CD14-positive monocyte (primary cell): Measurements from ENCODE around the gene SLC40A1. TPM values are rescaled to one million over a fixed set of nuclear protein-coding genes. Genes with fewer than 3 reads are reported as not detected.

ENCODE experiments used
- DNase-seq, 3 donors: peaks; one replicate each; pipeline ENCODE4 v3.0.0-alpha.2; 2011 to 2022
- H2AFZ ChIP-seq: 2 replicates; pipeline ENCODE4 v1.6.0; 2012; ENCODE audit warnings: mild to moderate bottlenecking, low read depth, low read length, inconsistent platforms; ENCODE audit not compliant: insufficient read depth, poor library complexity, severe bottlenecking
- H3K27ac ChIP-seq, 2 donors: 1 replicate in 1 of 2; 2 replicates in 1 of 2; pipeline ENCODE4 v1.5.1; 2012 to 2013; ENCODE audit warnings: low read length in 2 of 2, control low read depth in 1 of 2, inconsistent platforms in 1 of 2, low read depth in 1 of 2, mild to moderate bottlenecking in 1 of 2
- H3K27me3 ChIP-seq, 2 donors: one replicate each; pipeline versions ENCODE4 v1.6.0 to v1.6.1; 2011 to 2013; ENCODE audit warnings: low read length in 2 of 2; ENCODE audit not compliant: control insufficient read depth in 2 of 2, insufficient read depth in 2 of 2
- H3K36me3 ChIP-seq, 2 donors: replicated peaks in 1 of 2; 1 replicate in 1 of 2; 2 replicates in 1 of 2; pipeline versions ENCODE4 v1.5.1 to v1.6.1; 2012 to 2013; ENCODE audit warnings: low read length in 2 of 2, control low read depth in 1 of 2, inconsistent platforms in 1 of 2, mild to moderate bottlenecking in 1 of 2; ENCODE audit not compliant: insufficient read depth in 2 of 2, control insufficient read depth in 1 of 2
- H3K4me1 ChIP-seq, 2 donors: 1 replicate in 1 of 2; 2 replicates in 1 of 2; pipeline versions ENCODE4 v1.5.1 to v1.6.1; 2012 to 2013; ENCODE audit warnings: low read length in 2 of 2, control low read depth in 1 of 2, inconsistent platforms in 1 of 2, mild to moderate bottlenecking in 1 of 2, moderate library complexity in 1 of 2; ENCODE audit not compliant: insufficient read depth in 2 of 2, control insufficient read depth in 1 of 2
- H3K4me2 ChIP-seq: replicated peaks from 2 replicates; pipeline ENCODE3; 2012; ENCODE audit warnings: low read length, moderate library complexity, mild to moderate bottlenecking; ENCODE audit not compliant: poor library complexity, severe bottlenecking; ENCODE audit errors: extremely low read depth
- H3K4me3 ChIP-seq, 3 experiments: fragments of 200-600 bp in 1 of 3; sonication (generic) in 1 of 3; replicated peaks in 1 of 3; 1 replicate in 2 of 3; 2 replicates in 1 of 3; pipeline ENCODE4 v1.5.1; 2011 to 2013; ENCODE audit warnings: low read length in 3 of 3, mild to moderate bottlenecking in 3 of 3, control low read depth in 2 of 3, low read depth in 2 of 3, inconsistent platforms in 1 of 3, moderate library complexity in 1 of 3
- H3K79me2 ChIP-seq: 2 replicates; pipeline ENCODE4 v1.6.0; 2012; ENCODE audit warnings: mild to moderate bottlenecking, control low read depth, inconsistent platforms, low read length, moderate library complexity; ENCODE audit not compliant: insufficient read depth
- H3K9ac ChIP-seq: 2 replicates; pipeline ENCODE4 v1.6.0; 2017; ENCODE audit warnings: low read length, mild to moderate bottlenecking; ENCODE audit not compliant: insufficient read depth, poor library complexity, severe bottlenecking
- H3K9me3 ChIP-seq, 2 donors: replicated peaks in 1 of 2; 1 replicate in 1 of 2; 2 replicates in 1 of 2; pipeline versions ENCODE4 v1.5.1 to v1.6.1; 2012 to 2013; ENCODE audit warnings: low read length in 2 of 2, control low read depth in 1 of 2; ENCODE audit not compliant: control insufficient read depth in 1 of 2, insufficient read depth in 1 of 2
- H4K20me1 ChIP-seq: 2 replicates; pipeline ENCODE4 v1.6.0; 2012; ENCODE audit warnings: mild to moderate bottlenecking, low read length, control low read depth, moderate library complexity; ENCODE audit not compliant: insufficient read depth
- H3K27ac Mint-ChIP-seq, 7 donors: one replicate each; pipeline ENCODE4 v1.8.0; 2020; ENCODE audit warnings: mild to moderate bottlenecking in 7 of 7, mixed read lengths in 7 of 7, moderate library complexity in 6 of 7, inconsistent platforms in 2 of 7
- H3K27me3 Mint-ChIP-seq, 3 donors: one replicate each; pipeline ENCODE4 v1.8.0; 2021 to 2022; ENCODE audit warnings: low read depth in 3 of 3, mild to moderate bottlenecking in 3 of 3, mixed read lengths in 3 of 3, moderate library complexity in 3 of 3, inconsistent platforms in 1 of 3
- H3K36me3 Mint-ChIP-seq, 2 donors: one replicate each; pipeline ENCODE4 v1.8.0; 2020; ENCODE audit warnings: mixed read lengths in 2 of 2, inconsistent platforms in 1 of 2, mild to moderate bottlenecking in 1 of 2
- H3K4me1 Mint-ChIP-seq: one replicate; pipeline ENCODE4 v1.8.0; 2020; ENCODE audit warnings: mild to moderate bottlenecking, mixed read lengths
- H3K4me3 Mint-ChIP-seq, 2 donors: one replicate each; pipeline ENCODE4 v1.8.0; 2020; ENCODE audit warnings: mild to moderate bottlenecking in 2 of 2, mixed read lengths in 2 of 2, moderate library complexity in 1 of 2
- H3K9me3 Mint-ChIP-seq, 7 donors: one replicate each; pipeline ENCODE4 v1.8.0; 2020 to 2022; ENCODE audit warnings: mixed read lengths in 7 of 7, mild to moderate bottlenecking in 6 of 7, moderate library complexity in 6 of 7, inconsistent platforms in 2 of 7
- WGBS: methylation state at CpG from one replicate; pipeline ENCODE4 v1.1.5; 2013; ENCODE audit warnings: missing lambda C conversion rate; ENCODE audit not compliant: insufficient coverage; 5-methylcytosine and 5-hydroxymethylcytosine counted together
- intact Hi-C, 2 donors: fragments of 100-400 bp; cut with micrococcal nuclease; formaldehyde crosslinking; loops; one replicate each; pipeline versions ENCODE4 v1.15.0 to v1.15.1; 2023
- polyA plus RNA-seq, 3 donors: library from polyadenylated mRNA; depleted of rRNA in 1 of 3; unstranded in 2 of 3; stranded (reverse) in 1 of 3; fragments of 300-500 nt in 2 of 3; fragments of >200 nt in 1 of 3; fragmentation: Illumina TruSeq in 2 of 3; gene quantifications; 1 replicate in 2 of 3; 2 replicates in 1 of 3; pipeline ENCODE4 v1.2.3, GENCODE V29; 2012 to 2021
- TF ChIP-seq, protein P1 (sequence below): fragments of 200-600 bp; IDR thresholded peaks from one replicate; pipeline ENCODE4 v1.8.0; 2022; ENCODE audit warnings: antibody characterized with exemption, mild to moderate bottlenecking

Gene SLC40A1
- polyA plus RNA-seq, 3 donors: 7.9 to 91.6 (median 90.4) TPM

DNA sequence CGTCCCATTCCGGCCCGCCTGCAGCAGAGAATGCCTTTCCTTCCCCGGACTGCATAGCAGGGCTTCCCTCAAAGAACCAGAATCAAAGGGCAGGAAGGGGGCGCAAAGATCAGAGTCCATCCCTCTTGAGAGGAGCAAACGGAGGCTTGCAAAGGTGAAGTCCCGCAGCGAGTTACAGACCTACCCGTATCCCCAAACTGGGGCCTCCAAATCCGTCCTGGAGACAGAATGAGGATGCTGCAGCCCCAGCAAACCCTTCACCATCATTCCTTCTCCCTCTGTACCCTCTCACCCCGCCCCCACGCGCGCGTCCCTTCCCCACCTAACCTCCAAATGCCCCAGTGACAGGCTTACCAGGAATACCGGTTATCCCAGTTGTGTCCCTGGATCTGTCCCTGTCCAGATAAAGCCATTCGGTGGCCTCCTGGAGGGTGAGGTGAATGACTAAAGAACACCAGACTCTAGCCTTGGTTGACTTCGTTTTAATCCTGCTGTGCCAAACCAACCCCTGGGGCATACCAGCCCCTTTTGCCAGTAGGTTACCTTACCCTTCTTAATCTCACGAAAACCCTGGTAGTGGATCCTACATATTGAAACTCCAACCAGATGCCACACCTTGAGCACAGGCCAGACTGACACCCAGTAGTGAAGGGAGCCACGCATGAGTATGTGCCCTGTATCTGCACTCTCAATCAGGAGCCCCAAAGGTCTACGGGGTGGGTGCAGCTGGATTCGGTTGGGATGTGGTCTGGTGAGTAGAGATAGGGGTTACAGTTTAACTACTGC, 961 bp upstream of the SLC40A1 start:
- H4K20me1 ChIP-seq: no peaks in the 10 kb centered on the region
- peak overlapping the region; percentile 60 to 87 (median 64) for H3K4me3 ChIP-seq
- peaks cover 60% of the 10 kb centered on the region for H3K4me1 Mint-ChIP-seq
- peaks cover 2% of the 10 kb centered on the region in 2 donors for H3K27me3 ChIP-seq
- H2AFZ ChIP-seq: peak overlapping the region; percentile 92
- peak overlapping the region; percentile 89 for H3K4me2 ChIP-seq
- H3K36me3 Mint-ChIP-seq: peaks cover 3 to 7% of the 10 kb centered on the region in 2 donors
- no peaks in the 10 kb centered on the region for H3K9me3 ChIP-seq
- intact Hi-C loops: no loop called here
- H3K27ac ChIP-seq: peak overlapping the region; percentile 64 to 77
- peaks cover 40 to 46% of the 10 kb centered on the region in 2 donors for H3K4me1 ChIP-seq
- peaks cover 40% of the 10 kb centered on the region for H3K79me2 ChIP-seq
- 2% methylated on average over 9 of the region's 22 CpGs for WGBS
- no peak for DNase-seq
- peak overlapping the region; percentile 11 to 83 (median 46) for H3K27ac Mint-ChIP-seq
- no peaks in the 10 kb centered on the region for H3K36me3 ChIP-seq
- peaks cover 4 to 6% (median 6%) of the 10 kb centered on the region in 3 donors for H3K27me3 Mint-ChIP-seq
- H3K9me3 Mint-ChIP-seq: no peaks in the 10 kb centered on the region
- H3K4me3 Mint-ChIP-seq: peak overlapping the region; percentile 80 to 90
- H3K9ac ChIP-seq: peak overlapping the region; percentile 70
- TF ChIP-seq, protein P1, sequence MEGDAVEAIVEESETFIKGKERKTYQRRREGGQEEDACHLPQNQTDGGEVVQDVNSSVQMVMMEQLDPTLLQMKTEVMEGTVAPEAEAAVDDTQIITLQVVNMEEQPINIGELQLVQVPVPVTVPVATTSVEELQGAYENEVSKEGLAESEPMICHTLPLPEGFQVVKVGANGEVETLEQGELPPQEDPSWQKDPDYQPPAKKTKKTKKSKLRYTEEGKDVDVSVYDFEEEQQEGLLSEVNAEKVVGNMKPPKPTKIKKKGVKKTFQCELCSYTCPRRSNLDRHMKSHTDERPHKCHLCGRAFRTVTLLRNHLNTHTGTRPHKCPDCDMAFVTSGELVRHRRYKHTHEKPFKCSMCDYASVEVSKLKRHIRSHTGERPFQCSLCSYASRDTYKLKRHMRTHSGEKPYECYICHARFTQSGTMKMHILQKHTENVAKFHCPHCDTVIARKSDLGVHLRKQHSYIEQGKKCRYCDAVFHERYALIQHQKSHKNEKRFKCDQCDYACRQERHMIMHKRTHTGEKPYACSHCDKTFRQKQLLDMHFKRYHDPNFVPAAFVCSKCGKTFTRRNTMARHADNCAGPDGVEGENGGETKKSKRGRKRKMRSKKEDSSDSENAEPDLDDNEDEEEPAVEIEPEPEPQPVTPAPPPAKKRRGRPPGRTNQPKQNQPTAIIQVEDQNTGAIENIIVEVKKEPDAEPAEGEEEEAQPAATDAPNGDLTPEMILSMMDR: no peak

DNA sequence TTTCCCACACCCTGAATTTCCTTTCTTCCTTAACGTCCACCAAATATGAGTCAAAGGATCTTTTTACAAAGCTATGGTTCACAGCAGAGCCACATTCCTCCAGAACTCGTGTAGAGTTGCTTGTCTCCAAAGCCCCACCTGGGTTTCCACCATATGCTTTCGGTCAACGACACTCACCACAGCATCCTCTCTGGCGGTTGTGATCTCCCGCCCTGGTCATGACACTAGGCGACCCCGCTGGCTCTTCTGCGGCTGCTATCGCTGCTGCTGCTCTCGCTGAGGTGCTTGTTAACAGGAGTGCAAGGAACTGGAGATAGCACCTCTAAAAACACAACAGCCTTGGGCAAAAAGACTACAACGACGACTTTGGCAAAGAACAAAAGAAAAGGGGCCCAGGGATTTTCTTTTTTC, 340 bp downstream of the SLC40A1 start:
- WGBS: 2% methylated on average over 13 of the region's 13 CpGs
- Histone ChIP-seq H3K27ac (peak overlapping the region; percentile 64 to 77), H3K79me2 (peaks cover 53% of the 10 kb centered on the region), H3K4me3 (peak overlapping the region; percentile 60 to 87 (median 64)), H3K4me2 (peak overlapping the region; percentile 89), H2AFZ (peak overlapping the region; percentile 92), H3K36me3 (peaks cover 4 to 7% of the 10 kb centered on the region in 2 donors), H3K9me3 (no peaks in the 10 kb centered on the region), H3K9ac (peak overlapping the region; percentile 70), H3K4me1 (peaks cover 51 to 59% of the 10 kb centered on the region in 2 donors), H4K20me1 (no peaks in the 10 kb centered on the region), H3K27me3 (peaks cover 2% of the 10 kb centered on the region in 2 donors)
- peaks cover 4 to 6% (median 6%) of the 10 kb centered on the region in 3 donors for H3K27me3 Mint-ChIP-seq
- TF ChIP-seq, protein P1: no peak
- peaks cover 3 to 11% of the 10 kb centered on the region in 2 donors for H3K36me3 Mint-ChIP-seq
- H3K27ac Mint-ChIP-seq: peak overlapping the region; percentile 83 to 98 (median 91)
- peak overlapping the region; percentile 90 to 97 for H3K4me3 Mint-ChIP-seq
- peak in 2 of 3 donors; percentile 18 to 29 for DNase-seq
- intact Hi-C loops: no loop called here
- H3K4me1 Mint-ChIP-seq: peaks cover 73% of the 10 kb centered on the region
- no peaks in the 10 kb centered on the region for H3K9me3 Mint-ChIP-seq
